CD4-positive, alpha-beta memory T cell (primary cell): ENCODE measurements around the gene GATB. TPM values are rescaled to one million over a fixed set of nuclear protein-coding genes. Genes with fewer than 3 reads are reported as not detected.
A peak's percentile ranks its signal among the peaks of the same experiment; 100 is the strongest.

Source experiments
- CTCF ChIA-PET: fragments of 350-600 bp; sonication (Branson Sonifier 250); formaldehyde crosslinking; loops from one replicate; lab custom pipeline; 2021; ENCODE audit warnings: inconsistent platforms; ENCODE audit not compliant: partially characterized antibody; lab: Charles Lee
- POLR2A ChIA-PET: fragments of 350-600 bp; sonication (Branson Sonifier 250); formaldehyde crosslinking; loops from one replicate; lab custom pipeline; 2021; ENCODE audit not compliant: partially characterized antibody; lab: Charles Lee
- DNase-seq, 5 donors: peaks; one replicate each; pipeline versions ENCODE4 v3.0.0 to v3.0.0-alpha.2; 2020 to 2022; ENCODE audit warnings: mixed read lengths in 1 of 5
- H3K27ac ChIP-seq: one replicate; pipeline ENCODE4 v1.7.0; 2013; ENCODE audit warnings: low read depth, low read length
- H3K27me3 ChIP-seq: 2 replicates; pipeline ENCODE4 v1.7.0; 2013; ENCODE audit warnings: mild to moderate bottlenecking, low read length, moderate library complexity; ENCODE audit not compliant: insufficient read depth
- H3K36me3 ChIP-seq: 2 replicates; pipeline ENCODE4 v1.7.0; 2013; ENCODE audit warnings: mild to moderate bottlenecking, low read length, moderate library complexity; ENCODE audit not compliant: insufficient read depth
- H3K4me1 ChIP-seq: 2 replicates; pipeline ENCODE4 v1.7.0; 2013; ENCODE audit warnings: mild to moderate bottlenecking, low read length, moderate library complexity; ENCODE audit not compliant: insufficient read depth
- H3K4me3 ChIP-seq, 2 donors: one replicate each; pipeline ENCODE4 v1.7.0; 2013; ENCODE audit warnings: low read length in 2 of 2, mild to moderate bottlenecking in 1 of 2
- H3K9me3 ChIP-seq, 2 donors: one replicate each; pipeline ENCODE4 v1.7.0; 2013; ENCODE audit warnings: low read length in 2 of 2, control low read depth in 1 of 2; ENCODE audit not compliant: control insufficient read depth in 1 of 2
- H3K27ac Mint-ChIP-seq, 7 donors: one replicate each; pipeline ENCODE4 v1.8.0; 2020 to 2021; ENCODE audit warnings: mixed read lengths in 7 of 7, mild to moderate bottlenecking in 6 of 7, inconsistent platforms in 3 of 7, moderate library complexity in 3 of 7
- H3K27me3 Mint-ChIP-seq, 2 donors: one replicate each; pipeline ENCODE4 v1.8.0; 2020 to 2021; ENCODE audit warnings: mixed read lengths in 2 of 2
- H3K36me3 Mint-ChIP-seq, 2 donors: one replicate each; pipeline ENCODE4 v1.8.0; 2020 to 2021; ENCODE audit warnings: mixed read lengths in 2 of 2, inconsistent platforms in 1 of 2, mild to moderate bottlenecking in 1 of 2
- H3K4me1 Mint-ChIP-seq, 4 donors: one replicate each; pipeline ENCODE4 v1.8.0; 2020 to 2021; ENCODE audit warnings: mixed read lengths in 4 of 4, mild to moderate bottlenecking in 1 of 4
- H3K4me3 Mint-ChIP-seq, 8 donors: one replicate each; pipeline ENCODE4 v1.8.0; 2020 to 2021; ENCODE audit warnings: mixed read lengths in 8 of 8, mild to moderate bottlenecking in 7 of 8, moderate library complexity in 6 of 8, inconsistent platforms in 3 of 8
- H3K9me3 Mint-ChIP-seq, 8 donors: one replicate each; pipeline ENCODE4 v1.8.0; 2020 to 2021; ENCODE audit warnings: mixed read lengths in 8 of 8, mild to moderate bottlenecking in 5 of 8, inconsistent platforms in 3 of 8, moderate library complexity in 1 of 8
- intact Hi-C: fragments of 100-400 bp; cut with micrococcal nuclease; formaldehyde crosslinking; loops from one replicate; pipeline ENCODE4 v1.15.1; 2023
- polyA plus RNA-seq, 2 donors: library from polyadenylated mRNA; unstranded; fragments of 300-500 nt; fragmentation: Illumina TruSeq; gene quantifications; one replicate each; pipeline ENCODE4 v1.2.3, GENCODE V29; 2021
- total RNA-seq, 2 experiments: library from RNA; stranded (reverse); gene quantifications; one replicate each; pipeline ENCODE4 v1.2.3, GENCODE V29; 2021

Gene GATB
- total and polyA plus RNA-seq, 4 experiments from 2014 or later, result 10.6 to 13.1 (median 11.7) TPM

DNA sequence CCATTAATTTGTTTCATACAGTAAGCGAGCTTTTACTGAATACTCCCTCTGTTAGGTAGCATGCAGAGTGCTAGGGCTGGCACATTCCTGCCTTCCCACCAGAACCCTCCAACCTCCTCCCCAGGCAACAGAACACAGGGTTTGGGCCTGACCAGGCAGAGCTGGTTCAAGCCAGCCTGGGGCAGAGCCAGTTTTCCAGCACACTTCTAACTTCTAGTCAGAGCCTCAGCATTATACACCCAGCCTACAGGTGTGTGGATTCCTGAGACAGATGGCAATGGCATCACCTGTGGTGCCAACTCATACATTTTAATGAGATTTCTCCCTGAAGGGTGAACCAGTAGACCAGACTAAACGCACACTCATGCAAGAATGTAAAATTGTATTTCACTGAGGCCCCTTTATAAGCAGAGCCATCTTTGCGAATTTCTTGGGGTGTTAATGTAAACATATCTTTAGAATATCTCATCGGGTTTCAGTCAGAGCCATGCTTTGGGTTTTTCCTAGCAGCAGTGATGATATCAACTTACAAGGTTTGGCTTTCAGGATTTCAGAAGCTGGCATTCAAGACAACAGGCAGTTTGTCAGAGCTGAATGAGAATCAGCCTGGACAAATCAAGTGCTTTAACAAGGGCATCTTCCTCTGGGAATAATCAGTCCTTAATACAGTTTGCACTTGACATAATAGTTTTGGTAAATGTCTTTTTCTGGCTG lies 92.0 kb downstream of the GATB start:
- no peak overlapping the region for H3K4me3 Mint-ChIP-seq
- peak overlapping the region in 1 of 7 donors; percentile 48 for H3K27ac Mint-ChIP-seq
- H3K4me1 Mint-ChIP-seq, result no peaks in the 10 kb centered on the region
- CTCF ChIA-PET, result no interaction called here
- H3K27me3 Mint-ChIP-seq, result no peaks in the 10 kb centered on the region
- Histone ChIP-seq H3K9me3 (no peaks in the 10 kb centered on the region), H3K27me3 (no peaks in the 10 kb centered on the region), H3K4me1 (no peaks in the 10 kb centered on the region), H3K4me3 (no peak overlapping the region), H3K36me3 (no peaks in the 10 kb centered on the region), H3K27ac (no peak overlapping the region)
- POLR2A ChIA-PET, result no interaction called here
- no peaks in the 10 kb centered on the region for H3K9me3 Mint-ChIP-seq
- intact Hi-C loops, result no loop called here
- no peak for DNase-seq
- peaks cover 1 to 6% of the 10 kb centered on the region in 2 donors for H3K36me3 Mint-ChIP-seq

DNA sequence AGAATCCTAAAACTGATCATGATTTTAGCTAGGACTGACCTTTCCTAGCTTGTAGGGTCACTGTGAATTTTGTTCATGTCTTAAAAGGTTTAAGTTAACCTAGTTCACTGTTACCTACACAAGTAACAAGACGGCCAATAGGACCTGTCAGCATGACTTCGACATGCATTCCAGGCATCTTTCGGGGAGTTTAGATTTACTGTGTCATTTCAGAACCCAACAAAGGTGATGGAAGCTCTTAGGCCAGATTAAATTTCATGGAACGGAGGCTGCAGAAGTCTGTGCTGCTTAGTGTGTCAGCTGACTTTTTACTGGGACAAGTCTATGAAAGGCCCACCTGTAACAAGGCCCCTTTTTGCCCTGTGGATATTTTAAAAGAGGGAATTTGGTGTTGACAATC lies 93.1 kb downstream of the GATB start:
- H3K27ac ChIP-seq, result no peak overlapping the region
- no peaks in the 10 kb centered on the region for H3K9me3 ChIP-seq
- no peaks in the 10 kb centered on the region for H3K4me1 Mint-ChIP-seq
- H3K36me3 Mint-ChIP-seq, result peaks cover 1 to 6% of the 10 kb centered on the region in 2 donors
- intact Hi-C loops, result no loop called here
- POLR2A ChIA-PET, result no interaction called here
- H3K4me3 Mint-ChIP-seq, result no peak overlapping the region
- H3K9me3 Mint-ChIP-seq, result no peaks in the 10 kb centered on the region
- H3K4me3 ChIP-seq, result no peak overlapping the region
- no peak overlapping the region for H3K27ac Mint-ChIP-seq
- no peak for DNase-seq
- no peaks in the 10 kb centered on the region for H3K4me1 ChIP-seq
- H3K36me3 ChIP-seq, result no peaks in the 10 kb centered on the region
- no peaks in the 10 kb centered on the region for H3K27me3 Mint-ChIP-seq
- no peaks in the 10 kb centered on the region for H3K27me3 ChIP-seq
- CTCF ChIA-PET, result no interaction called here

DNA sequence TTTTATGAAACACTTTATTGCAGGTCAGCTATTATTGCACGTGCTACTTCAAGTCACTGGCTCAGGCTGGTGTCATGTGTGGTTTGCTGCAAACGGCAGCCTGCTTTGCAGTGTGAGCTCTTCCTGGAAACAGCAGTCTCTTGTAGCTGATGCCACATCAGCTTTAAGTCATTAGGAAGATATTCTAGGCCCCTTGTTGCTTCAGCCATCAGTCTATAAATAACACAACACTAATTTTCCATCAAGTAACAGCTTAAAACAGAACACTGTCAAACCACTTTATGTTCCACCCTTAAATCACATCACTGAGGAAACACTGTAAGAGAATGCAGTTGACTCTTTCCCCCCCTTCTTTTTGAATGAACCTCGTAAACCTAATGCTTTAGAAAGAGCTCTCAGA lies 93.8 kb downstream of the GATB start:
- H3K36me3 Mint-ChIP-seq, result peaks cover 1 to 6% of the 10 kb centered on the region in 2 donors
- H3K27ac Mint-ChIP-seq, result no peak overlapping the region
- no peak for DNase-seq
- Histone ChIP-seq H3K27ac (no peak overlapping the region), H3K27me3 (no peaks in the 10 kb centered on the region), H3K4me3 (no peak overlapping the region), H3K4me1 (no peaks in the 10 kb centered on the region), H3K36me3 (no peaks in the 10 kb centered on the region), H3K9me3 (no peaks in the 10 kb centered on the region)
- H3K27me3 Mint-ChIP-seq, result no peaks in the 10 kb centered on the region
- no peak overlapping the region for H3K4me3 Mint-ChIP-seq
- intact Hi-C loops, result no loop called here
- ChIA-PET POLR2A (no interaction called here), CTCF (no interaction called here)
- no peaks in the 10 kb centered on the region for H3K4me1 Mint-ChIP-seq
- no peaks in the 10 kb centered on the region for H3K9me3 Mint-ChIP-seq

DNA sequence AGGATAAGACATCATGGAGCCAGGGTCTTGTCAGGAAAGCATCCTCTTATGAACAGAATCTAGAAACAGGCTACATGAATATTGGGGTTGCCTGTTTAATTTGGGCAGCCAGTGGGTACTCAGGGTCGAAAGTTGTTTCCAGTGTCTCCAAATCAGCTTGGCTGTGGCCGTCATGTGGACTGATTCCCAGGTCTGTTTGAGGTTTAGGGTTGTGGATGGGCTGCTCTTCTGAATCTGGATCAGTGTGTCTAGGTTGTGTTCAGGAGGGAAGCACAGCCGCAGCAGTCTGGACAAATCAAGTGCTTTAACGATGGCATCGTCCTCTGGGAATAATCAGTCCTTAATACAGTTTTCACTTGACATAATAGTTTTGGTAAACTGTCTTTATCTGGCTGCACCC lies 94.3 kb downstream of the GATB start:
- H3K4me3 Mint-ChIP-seq, result no peak overlapping the region
- DNase-seq, result no peak
- no peaks in the 10 kb centered on the region for H3K27me3 Mint-ChIP-seq
- H3K27me3 ChIP-seq, result no peaks in the 10 kb centered on the region
- ChIA-PET CTCF (no interaction called here), POLR2A (no interaction called here)
- no peaks in the 10 kb centered on the region for H3K4me1 Mint-ChIP-seq
- H3K27ac Mint-ChIP-seq, result no peak overlapping the region
- H3K27ac ChIP-seq, result no peak overlapping the region
- H3K9me3 ChIP-seq, result no peaks in the 10 kb centered on the region
- intact Hi-C loops, result no loop called here
- no peaks in the 10 kb centered on the region for H3K9me3 Mint-ChIP-seq
- H3K4me1 ChIP-seq, result no peaks in the 10 kb centered on the region
- no peaks in the 10 kb centered on the region for H3K36me3 ChIP-seq
- no peak overlapping the region for H3K4me3 ChIP-seq
- H3K36me3 Mint-ChIP-seq, result peaks cover 1 to 6% of the 10 kb centered on the region in 2 donors

DNA sequence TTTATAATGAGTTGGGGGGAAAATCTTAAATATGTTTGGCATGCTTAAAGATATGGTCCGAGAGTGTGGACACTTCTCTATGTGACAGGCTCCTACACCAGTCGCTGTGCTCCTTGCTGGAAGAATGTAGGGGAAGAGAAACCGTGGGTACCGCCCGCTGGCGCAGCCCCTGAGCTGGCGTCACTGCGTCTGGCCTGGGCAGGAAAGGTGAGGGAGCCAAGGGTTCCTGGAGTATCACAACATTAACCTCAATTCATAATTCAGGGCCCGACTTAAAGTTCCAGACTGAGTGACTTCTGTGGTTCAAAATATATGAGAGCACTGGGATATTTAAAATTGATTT lies 95.1 kb downstream of the GATB start:
- Mint-ChIP-seq H3K27me3 (no peaks in the 10 kb centered on the region), H3K36me3 (peaks cover 0 to 6% of the 10 kb centered on the region in 2 donors), H3K9me3 (no peaks in the 10 kb centered on the region), H3K4me1 (no peaks in the 10 kb centered on the region), H3K27ac (no peak overlapping the region), H3K4me3 (no peak overlapping the region)
- no peak for DNase-seq
- Histone ChIP-seq H3K36me3 (no peaks in the 10 kb centered on the region), H3K9me3 (no peaks in the 10 kb centered on the region), H3K27ac (no peak overlapping the region), H3K27me3 (no peaks in the 10 kb centered on the region), H3K4me1 (no peaks in the 10 kb centered on the region), H3K4me3 (no peak overlapping the region)
- intact Hi-C loops, result no loop called here
- ChIA-PET POLR2A (no interaction called here), CTCF (no interaction called here)

DNA sequence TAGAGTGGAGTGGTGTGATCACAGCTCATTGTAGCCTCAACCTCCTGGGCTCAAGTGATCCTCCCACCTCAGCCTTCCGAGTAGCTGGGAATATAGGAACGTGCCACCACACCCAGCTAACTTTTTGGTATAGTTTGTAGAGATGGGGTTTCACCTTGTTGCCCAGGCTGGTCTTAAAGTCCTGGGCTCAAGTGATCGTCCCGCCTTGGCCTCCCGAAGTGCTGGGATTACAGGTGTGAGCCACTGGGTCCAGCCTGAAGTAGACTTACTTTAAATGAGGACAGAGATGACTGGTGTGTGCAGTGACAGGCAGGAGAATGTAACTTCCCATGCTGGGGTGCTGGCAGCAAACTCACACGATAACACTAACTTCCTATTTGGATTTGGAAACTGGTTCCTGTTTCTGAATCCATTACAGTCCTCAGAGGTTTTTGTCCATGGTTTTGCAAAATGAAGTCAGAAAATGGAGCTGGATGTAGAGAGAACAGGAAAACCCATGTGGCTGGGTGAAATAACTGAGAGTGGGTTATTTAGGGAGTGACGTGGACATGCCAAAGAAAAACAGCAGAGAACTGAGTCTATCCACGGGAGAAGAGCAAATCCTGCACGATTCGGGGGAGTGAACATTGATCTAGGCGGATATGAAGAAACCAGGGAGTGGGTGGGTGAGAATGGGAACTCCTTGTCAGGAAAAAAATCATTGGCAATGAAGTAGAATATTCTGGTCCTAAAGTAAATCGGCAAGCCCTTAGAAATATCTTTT lies 95.6 kb downstream of the GATB start:
- ChIA-PET CTCF (interaction anchor here (1.4 kb wide), 1 partner anchor 14 kb away, joined by 3 read pairs; no protein-coding TSS in a partner anchor), POLR2A (no interaction called here)
- no peaks in the 10 kb centered on the region for H3K27me3 ChIP-seq
- H3K36me3 ChIP-seq, result no peaks in the 10 kb centered on the region
- no peak for DNase-seq
- no peaks in the 10 kb centered on the region for H3K4me1 ChIP-seq
- Mint-ChIP-seq H3K9me3 (no peaks in the 10 kb centered on the region), H3K4me3 (no peak overlapping the region), H3K27me3 (no peaks in the 10 kb centered on the region), H3K4me1 (no peaks in the 10 kb centered on the region), H3K36me3 (peaks cover 0 to 6% of the 10 kb centered on the region in 2 donors), H3K27ac (peak overlapping the region in 1 of 7 donors; percentile 19)
- intact Hi-C loops, result no loop called here
- H3K9me3 ChIP-seq, result no peaks in the 10 kb centered on the region
- no peak overlapping the region for H3K27ac ChIP-seq
- H3K4me3 ChIP-seq, result no peak overlapping the region

DNA sequence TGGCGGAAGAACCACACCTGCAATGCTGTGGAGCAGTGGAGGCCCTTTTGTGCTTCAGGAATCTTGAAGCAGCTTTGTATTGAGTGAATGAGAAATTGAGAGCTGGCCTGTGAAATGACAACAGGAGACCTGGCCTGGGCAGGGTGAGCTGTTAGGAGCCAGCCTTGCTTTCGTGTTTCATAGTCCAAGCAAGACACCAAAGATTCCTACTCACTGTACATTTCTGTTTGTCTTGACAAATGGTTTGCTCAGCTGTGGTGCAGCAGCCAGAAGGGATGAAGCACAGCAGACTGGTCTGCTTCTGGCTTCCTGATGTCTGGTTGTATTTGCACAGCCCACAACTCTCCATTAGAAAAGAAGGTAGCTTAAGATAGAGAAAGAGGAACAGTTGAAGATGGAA lies 96.5 kb downstream of the GATB start:
- no peaks in the 10 kb centered on the region for H3K36me3 ChIP-seq
- POLR2A ChIA-PET, result no interaction called here
- Mint-ChIP-seq H3K27ac (no peak overlapping the region), H3K4me3 (no peak overlapping the region), H3K27me3 (no peaks in the 10 kb centered on the region), H3K4me1 (peaks cover 5 to 8% (median 5%) of the 10 kb centered on the region in 4 donors), H3K9me3 (no peaks in the 10 kb centered on the region), H3K36me3 (peaks cover 0 to 6% of the 10 kb centered on the region in 2 donors)
- CTCF ChIA-PET, result interaction anchor here (1.4 kb wide), 1 partner anchor 13 kb away, joined by 3 read pairs; no protein-coding TSS in a partner anchor
- no peak overlapping the region for H3K4me3 ChIP-seq
- H3K4me1 ChIP-seq, result peaks cover 7% of the 10 kb centered on the region
- H3K9me3 ChIP-seq, result no peaks in the 10 kb centered on the region
- no peak overlapping the region for H3K27ac ChIP-seq
- H3K27me3 ChIP-seq, result no peaks in the 10 kb centered on the region
- DNase-seq, result no peak
- intact Hi-C loops, result no loop called here
